Neuronal stem cell (in vitro differentiated cells): ENCODE data around the gene ST8SIA6.

Source experiments
- DNase-seq: peaks from one replicate; pipeline ENCODE4 v3.0.0-alpha.2; 2013; ENCODE audit warnings: low spot score
- H2AFZ ChIP-seq: one replicate; pipeline ENCODE4 v1.6.1; 2013; ENCODE audit warnings: mild to moderate bottlenecking, low read length, inconsistent platforms
- H2AK5ac ChIP-seq: 2 replicates; pipeline ENCODE4 v1.6.1; 2013; ENCODE audit warnings: low read depth, mild to moderate bottlenecking, inconsistent platforms, low read length, moderate library complexity, mixed read lengths
- H2BK120ac ChIP-seq: 2 replicates; pipeline ENCODE4 v1.6.1; 2013; ENCODE audit warnings: low read depth, mild to moderate bottlenecking, inconsistent platforms, low read length, moderate library complexity, mixed read lengths
- H2BK12ac ChIP-seq: one replicate; pipeline ENCODE4 v1.6.1; 2013; ENCODE audit warnings: low read length, inconsistent platforms
- H2BK15ac ChIP-seq: 2 replicates; pipeline ENCODE4 v1.6.1; 2013; ENCODE audit warnings: mild to moderate bottlenecking, low read length, inconsistent platforms, mixed read lengths
- H2BK5ac ChIP-seq: one replicate; pipeline ENCODE4 v1.6.1; 2013; ENCODE audit warnings: inconsistent platforms, mild to moderate bottlenecking, low read length, moderate library complexity
- H3K14ac ChIP-seq: one replicate; pipeline ENCODE4 v1.6.1; 2013; ENCODE audit warnings: low read length, inconsistent platforms
- H3K18ac ChIP-seq: 2 replicates; pipeline ENCODE4 v1.6.1; 2013; ENCODE audit warnings: low read length, inconsistent platforms
- H3K23ac ChIP-seq: 2 replicates; pipeline ENCODE4 v1.6.1; 2013; ENCODE audit warnings: low read depth, mild to moderate bottlenecking, mixed read lengths, low read length, inconsistent platforms; ENCODE audit not compliant: poor library complexity
- H3K27ac ChIP-seq: replicated peaks from 3 replicates; pipeline ENCODE4 v1.5.1; 2013; ENCODE audit warnings: low read length, inconsistent platforms
- H3K27me3 ChIP-seq, 3 experiments: 2 replicates each; pipeline ENCODE4 v1.6.1; 2013; ENCODE audit warnings: low read length in 3 of 3, mild to moderate bottlenecking in 2 of 3, inconsistent platforms in 1 of 3, low read depth in 1 of 3, mixed read lengths in 1 of 3, moderate library complexity in 1 of 3; ENCODE audit not compliant: control insufficient read depth in 3 of 3, insufficient read depth in 3 of 3
- H3K36me3 ChIP-seq, 2 donors: replicated peaks in 1 of 2; 2 replicates each; pipeline ENCODE4 v1.6.1; 2013; ENCODE audit warnings: low read length in 2 of 2; ENCODE audit not compliant: control insufficient read depth in 2 of 2, insufficient read depth in 2 of 2
- H3K4ac ChIP-seq: 2 replicates; pipeline ENCODE4 v1.6.1; 2013; ENCODE audit warnings: inconsistent platforms, mild to moderate bottlenecking, low read length, moderate library complexity
- H3K4me1 ChIP-seq, 2 donors: 1 replicate in 1 of 2; 2 replicates in 1 of 2; pipeline ENCODE4 v1.6.1; 2013; ENCODE audit warnings: low read length in 2 of 2, low read depth in 1 of 2; ENCODE audit not compliant: control insufficient read depth in 2 of 2, insufficient read depth in 1 of 2
- H3K4me2 ChIP-seq: one replicate; pipeline ENCODE4 v1.6.1; 2013; ENCODE audit warnings: mild to moderate bottlenecking, low read length, inconsistent platforms; ENCODE audit not compliant: insufficient read depth, poor library complexity, severe bottlenecking
- H3K4me3 ChIP-seq, 2 donors: 2 replicates each; pipeline ENCODE4 v1.5.1; 2013; ENCODE audit warnings: low read length in 2 of 2, mild to moderate bottlenecking in 2 of 2, inconsistent platforms in 1 of 2, moderate library complexity in 1 of 2
- H3K79me1 ChIP-seq: one replicate; pipeline ENCODE4 v1.6.1; 2013; ENCODE audit warnings: low read depth, mild to moderate bottlenecking, inconsistent platforms, low read length, moderate library complexity
- H3K9ac ChIP-seq: one replicate; pipeline ENCODE4 v1.6.1; 2013; ENCODE audit warnings: mild to moderate bottlenecking, low read depth, low read length, inconsistent platforms; ENCODE audit not compliant: poor library complexity
- H3K9me3 ChIP-seq, 2 donors: replicated peaks in 1 of 2; 2 replicates each; pipeline versions ENCODE3 to v1.6.1; 2013; ENCODE audit warnings: low read length in 2 of 2, mild to moderate bottlenecking in 2 of 2, inconsistent platforms in 1 of 2, low read depth in 1 of 2, mixed read lengths in 1 of 2, moderate library complexity in 1 of 2; ENCODE audit not compliant: control insufficient read depth in 2 of 2, insufficient read depth in 1 of 2
- H4K8ac ChIP-seq: one replicate; pipeline ENCODE4 v1.6.1; 2013; ENCODE audit warnings: low read depth, mild to moderate bottlenecking, inconsistent platforms, low read length, moderate library complexity
- H4K91ac ChIP-seq: one replicate; pipeline ENCODE4 v1.6.1; 2013; ENCODE audit warnings: low read length, low read depth, mild to moderate bottlenecking, inconsistent platforms; ENCODE audit not compliant: poor library complexity
- WGBS, 2 donors: extraction: QIAGEN DNeasy Blood & Tissue Kit; methylation state at CpG; one replicate each; pipeline ENCODE4 v1.1.7; 2013; ENCODE audit warnings: missing lambda C conversion rate in 2 of 2, mixed read lengths in 1 of 2; ENCODE audit not compliant: insufficient read length in 2 of 2, insufficient replicate concordance in 1 of 2; ENCODE audit errors: extremely low coverage in 2 of 2; 5-methylcytosine and 5-hydroxymethylcytosine counted together

The ST8SIA6 gene

DNA sequence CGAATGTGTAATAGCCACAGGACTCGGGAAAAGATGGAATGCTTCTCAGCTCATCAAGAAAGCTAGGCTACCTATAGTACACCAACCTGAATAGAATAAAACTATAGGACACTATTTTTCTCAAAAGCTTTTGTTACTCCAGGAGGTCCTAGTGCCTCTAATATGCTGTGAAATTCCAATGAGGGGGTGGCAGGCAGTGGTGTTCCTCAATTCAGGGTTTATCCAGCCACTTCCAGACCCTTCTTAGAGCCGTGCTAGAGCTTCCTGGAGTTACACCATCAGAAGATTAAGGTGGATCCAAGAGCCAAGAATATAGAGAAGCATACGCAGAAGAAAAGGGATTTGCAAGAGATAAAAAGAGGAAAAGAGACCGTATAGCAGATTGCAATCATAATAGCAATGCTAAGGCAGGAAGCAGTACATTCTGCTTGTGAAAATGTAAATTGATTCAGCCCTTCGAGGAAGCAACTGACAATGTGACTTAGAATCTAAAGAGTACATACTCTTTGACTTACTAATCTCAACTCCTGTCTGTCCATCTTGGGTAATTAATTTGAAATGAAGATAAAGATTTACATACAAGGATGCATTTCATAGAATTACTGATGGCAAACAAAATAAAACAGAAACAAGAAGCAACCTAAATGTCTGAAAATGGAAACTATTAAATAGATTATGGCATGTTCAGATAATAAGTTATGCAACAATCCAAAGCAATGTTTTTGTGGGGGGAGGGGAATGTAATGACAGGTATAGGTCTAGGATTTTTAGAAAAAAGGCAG is 2.1 kb downstream of the ST8SIA6 start:
- H3K14ac ChIP-seq = no peak overlapping the region
- H2BK120ac ChIP-seq = no peak overlapping the region
- H4K8ac ChIP-seq = no peak overlapping the region
- H2BK15ac ChIP-seq = no peak overlapping the region
- no peak overlapping the region for H2AK5ac ChIP-seq
- H3K27ac ChIP-seq = no peak overlapping the region
- H3K9me3 ChIP-seq = peaks cover 9 to 10% of the 10 kb centered on the region in 2 donors
- H3K4me2 ChIP-seq = no peak overlapping the region
- H3K4me1 ChIP-seq = peaks cover 0 to 2% of the 10 kb centered on the region in 2 donors
- H2BK12ac ChIP-seq = no peak overlapping the region
- H3K4ac ChIP-seq = no peak overlapping the region
- no peak overlapping the region for H3K18ac ChIP-seq
- H3K79me1 ChIP-seq = no peaks in the 10 kb centered on the region
- H3K23ac ChIP-seq = no peak overlapping the region
- peaks cover 0 to 8% of the 10 kb centered on the region in 2 donors for H3K36me3 ChIP-seq
- H3K4me3 ChIP-seq = no peak overlapping the region
- H2BK5ac ChIP-seq = no peak overlapping the region
- H2AFZ ChIP-seq = no peak overlapping the region
- no peak overlapping the region for H3K9ac ChIP-seq
- no peak for DNase-seq
- no CpG with 5 or more reads among the region's 6 CpGs for WGBS, 2 donors
- peaks cover 0 to 72% (median 2%) of the 10 kb centered on the region in 3 experiments for H3K27me3 ChIP-seq
- H4K91ac ChIP-seq = no peak overlapping the region

DNA sequence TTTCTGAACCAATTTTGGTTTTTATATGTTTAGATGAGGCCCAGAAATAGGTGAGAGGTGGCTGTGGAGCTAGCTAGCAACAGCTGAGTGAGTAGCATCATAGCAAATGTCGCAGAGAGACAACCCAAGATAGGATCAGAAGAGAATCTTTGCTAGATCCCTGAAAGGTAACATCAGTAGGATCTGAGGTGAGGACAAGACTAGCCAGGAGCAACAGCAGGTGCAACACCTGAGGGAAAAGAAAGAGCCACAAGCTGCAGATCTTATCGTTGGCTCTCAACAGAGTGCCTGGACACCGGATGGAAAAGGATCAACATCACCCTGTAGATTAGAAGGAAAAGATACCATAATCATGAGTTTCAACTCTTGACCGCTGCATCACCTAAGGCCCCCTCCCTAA is 4.4 kb downstream of the ST8SIA6 start:
- Histone ChIP-seq H2AFZ (no peak overlapping the region), H3K36me3 (peaks cover 0 to 8% of the 10 kb centered on the region in 2 donors), H2BK12ac (no peak overlapping the region), H3K79me1 (no peaks in the 10 kb centered on the region), H3K4ac (no peak overlapping the region), H3K18ac (no peak overlapping the region), H3K4me3 (no peak overlapping the region), H3K14ac (no peak overlapping the region), H3K27ac (no peak overlapping the region), H3K9me3 (peaks cover under 1 to 6% of the 10 kb centered on the region in 2 donors), H2AK5ac (no peak overlapping the region), H3K9ac (no peak overlapping the region), H4K8ac (no peak overlapping the region), H3K4me1 (peaks cover 0 to 5% of the 10 kb centered on the region in 2 donors), H3K27me3 (peaks cover 0 to 56% (median 0%) of the 10 kb centered on the region in 3 experiments), H3K23ac (no peak overlapping the region), H4K91ac (no peak overlapping the region), H3K4me2 (no peak overlapping the region), H2BK120ac (no peak overlapping the region), H2BK15ac (no peak overlapping the region), H2BK5ac (no peak overlapping the region)
- no peak for DNase-seq
- WGBS, 2 donors = no CpG with 5 or more reads among the region's 4 CpGs

- Histone ChIP-seq H3K27ac (no peak overlapping the region), H3K4me1 (peaks cover 0 to 6% of the 10 kb centered on the region in 2 donors), H3K4me3 (no peak overlapping the region), H2AK5ac (no peak overlapping the region), H2BK15ac (no peak overlapping the region), H2AFZ (no peak overlapping the region), H4K8ac (no peak overlapping the region), H3K79me1 (no peaks in the 10 kb centered on the region), H3K9ac (no peak overlapping the region), H3K36me3 (peaks cover 0 to 8% of the 10 kb centered on the region in 2 donors), H3K14ac (no peak overlapping the region), H4K91ac (no peak overlapping the region), H2BK5ac (no peak overlapping the region), H2BK120ac (no peak overlapping the region), H3K23ac (no peak overlapping the region), H2BK12ac (no peak overlapping the region), H3K9me3 (peaks cover 0 to 6% of the 10 kb centered on the region in 2 donors), H3K4ac (no peak overlapping the region), H3K4me2 (no peak overlapping the region), H3K27me3 (peaks cover 0 to 15% (median 0%) of the 10 kb centered on the region in 3 experiments), H3K18ac (no peak overlapping the region)
- no CpG with 5 or more reads among the region's 5 CpGs for WGBS, 2 donors
- no peak for DNase-seq
These were observed 8.9 kb downstream of the ST8SIA6 start for GRCh38 chr10:17445400-17445998.

DNA sequence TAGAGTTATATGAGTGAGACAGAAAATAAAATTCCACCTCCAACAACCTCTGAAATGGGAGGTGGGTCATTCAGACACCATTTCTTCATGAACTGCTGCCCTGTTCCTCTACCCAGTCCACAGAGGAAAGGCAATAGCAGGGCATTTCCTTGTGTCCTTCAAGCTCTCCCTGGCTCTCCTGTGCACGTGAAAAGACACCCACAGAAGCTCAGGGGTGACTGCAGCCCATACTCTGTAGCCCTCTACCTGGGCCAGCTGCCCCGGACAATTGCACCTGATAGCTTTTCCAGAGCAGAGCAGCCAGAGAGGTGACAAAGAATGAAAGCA is 10.0 kb downstream of the ST8SIA6 start:
- no peak overlapping the region for H3K4me3 ChIP-seq
- no peak overlapping the region for H3K9ac ChIP-seq
- peaks cover 0 to 4% of the 10 kb centered on the region in 2 donors for H3K36me3 ChIP-seq
- H2BK5ac ChIP-seq = no peak overlapping the region
- no CpG with 5 or more reads among the region's 2 CpGs for WGBS, 2 donors
- peaks cover 0 to 3% of the 10 kb centered on the region in 2 donors for H3K9me3 ChIP-seq
- no peak overlapping the region for H3K14ac ChIP-seq
- H2AK5ac ChIP-seq = no peak overlapping the region
- no peak overlapping the region for H3K4ac ChIP-seq
- no peak overlapping the region for H2BK15ac ChIP-seq
- no peak overlapping the region for H2BK120ac ChIP-seq
- H4K8ac ChIP-seq = no peak overlapping the region
- H3K4me2 ChIP-seq = no peak overlapping the region
- no peak overlapping the region for H4K91ac ChIP-seq
- H3K4me1 ChIP-seq = peaks cover 0 to 6% of the 10 kb centered on the region in 2 donors
- H3K27me3 ChIP-seq = peaks cover 0 to 9% (median 0%) of the 10 kb centered on the region in 3 experiments
- H3K79me1 ChIP-seq = no peaks in the 10 kb centered on the region
- H3K27ac ChIP-seq = no peak overlapping the region
- no peak overlapping the region for H2AFZ ChIP-seq
- no peak overlapping the region for H3K18ac ChIP-seq
- H2BK12ac ChIP-seq = no peak overlapping the region
- DNase-seq = no peak
- H3K23ac ChIP-seq = no peak overlapping the region
